Fibroblast of skin of abdomen (primary cell): ENCODE data around the gene PLA2G2A.
"Not testable (repeated sequence)": the region's sequence is repeated elsewhere in the genome, so short reads cannot be mapped to it uniquely, and the experiment has no call there.

ENCODE experiments used
- DNase-seq: peaks from one replicate; pipeline ENCODE4 v3.0.0-alpha.2; 2013

The PLA2G2A gene

DNA sequence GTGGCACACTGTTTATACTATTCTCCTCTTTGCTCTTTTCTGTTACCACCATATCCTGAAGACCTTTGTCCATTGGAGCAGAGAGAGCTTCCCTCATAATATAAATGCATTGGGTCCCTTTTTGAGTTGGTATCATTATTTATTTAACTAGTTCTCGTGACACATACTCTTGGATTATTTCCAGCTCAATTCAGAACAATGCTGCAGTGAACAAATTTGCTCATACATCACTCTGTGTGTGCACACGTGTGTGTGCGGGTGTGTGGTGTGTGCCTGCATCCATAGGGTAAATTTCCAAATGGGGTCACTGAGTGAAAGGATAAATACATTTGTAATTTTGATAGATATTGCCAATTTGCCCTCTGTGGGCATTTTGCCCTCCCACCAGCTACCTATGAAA lies 5.8 kb downstream of the PLA2G2A start:
- DNase-seq, result no peak

DNA sequence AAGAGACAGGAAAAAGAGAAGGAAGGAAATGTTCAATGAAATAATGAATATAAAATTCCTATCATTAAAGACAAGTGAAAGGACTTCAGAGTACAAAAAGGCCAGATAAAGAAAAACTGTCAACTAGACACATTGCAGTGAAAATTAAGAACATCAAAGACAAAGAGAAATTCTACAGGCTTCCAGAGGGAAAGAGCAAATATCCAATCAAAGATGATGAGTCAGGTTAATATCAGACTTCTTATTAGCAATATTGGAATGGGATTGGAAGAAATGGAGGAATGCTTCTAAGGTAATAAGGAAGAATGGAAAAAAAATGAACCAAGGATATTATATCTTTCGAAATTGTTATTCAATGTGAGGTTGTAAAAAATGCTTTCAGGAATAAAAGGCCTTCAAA lies 7.8 kb downstream of the PLA2G2A start:
- DNase-seq, result no peak

DNA sequence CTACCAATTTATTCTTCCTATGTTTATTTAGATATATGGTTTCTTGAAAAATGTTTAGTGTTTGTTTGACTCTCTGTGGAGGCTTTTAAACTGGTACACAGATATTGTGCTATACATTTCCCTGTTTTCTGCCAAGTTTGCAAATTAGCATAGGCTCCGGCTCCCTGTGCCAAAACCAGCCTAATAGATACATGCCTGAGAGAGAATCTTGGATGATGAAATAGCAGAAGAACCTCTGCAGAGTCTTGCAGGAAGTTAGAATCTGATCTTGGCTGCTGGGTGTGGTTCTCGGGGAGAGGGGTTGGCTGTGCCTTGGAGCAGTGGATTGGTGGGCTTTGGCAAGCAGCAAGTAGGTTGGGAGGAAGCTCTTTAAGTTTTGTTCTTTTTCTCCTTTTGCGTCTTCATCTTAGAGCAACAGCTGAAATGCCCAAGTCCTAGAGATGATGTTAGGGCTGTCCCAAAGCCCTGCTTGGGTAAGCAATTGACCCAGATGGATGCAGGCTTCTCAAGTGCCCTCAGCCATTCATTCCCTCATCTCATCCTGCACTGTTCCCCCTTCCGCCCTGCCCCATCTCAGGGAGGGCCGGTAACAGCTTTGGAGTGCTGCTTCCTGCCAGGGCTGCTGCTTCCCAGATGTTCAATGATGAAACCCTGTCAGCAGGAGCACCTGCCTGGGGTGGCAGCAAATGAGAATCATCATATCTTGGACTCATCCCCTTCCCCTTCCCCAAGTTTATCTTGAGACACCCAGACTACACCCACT lies 9.3 kb downstream of the PLA2G2A start:
- DNase-seq, result peak; percentile 10

DNA sequence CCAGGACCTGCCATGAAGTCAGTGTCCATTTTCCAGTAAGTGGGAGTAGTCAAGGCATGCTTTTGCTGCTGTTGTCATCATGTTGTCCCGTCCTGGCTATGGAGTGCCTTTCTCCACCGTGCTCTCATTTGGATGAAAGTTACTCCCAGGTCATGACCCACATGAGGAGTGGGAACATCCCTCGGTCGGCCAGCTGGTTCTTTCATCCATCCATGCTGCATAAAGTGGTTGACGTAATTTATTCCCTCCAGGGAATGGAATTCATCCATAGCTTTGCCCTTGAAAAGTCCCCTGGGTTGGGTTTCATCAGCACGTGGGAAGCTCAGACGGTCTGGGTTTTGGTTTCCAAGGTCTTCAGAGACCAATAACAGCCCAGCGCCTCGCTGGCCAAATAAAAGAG lies 11.6 kb downstream of the PLA2G2A start:
- DNase-seq, result no peak

DNA sequence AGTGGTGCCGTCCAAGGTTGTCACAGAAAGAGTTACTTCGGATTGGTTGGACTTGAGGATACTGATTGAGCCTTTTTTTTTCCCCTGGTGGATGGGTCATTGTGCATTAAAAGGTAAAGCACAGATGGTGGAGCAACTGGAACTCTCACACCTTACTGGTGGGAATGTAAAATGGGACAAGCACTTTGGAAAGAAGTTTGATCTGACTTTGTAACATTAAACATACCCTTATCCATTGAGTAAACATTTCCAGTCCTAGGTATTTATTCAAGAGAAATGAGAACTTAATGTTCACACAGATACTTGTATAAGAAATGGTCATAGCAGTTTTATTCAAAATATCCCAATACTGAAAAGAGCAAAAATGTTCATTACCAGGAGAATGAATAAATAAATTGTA lies 14.9 kb downstream of the PLA2G2A start:
- DNase-seq, result no peak

DNA sequence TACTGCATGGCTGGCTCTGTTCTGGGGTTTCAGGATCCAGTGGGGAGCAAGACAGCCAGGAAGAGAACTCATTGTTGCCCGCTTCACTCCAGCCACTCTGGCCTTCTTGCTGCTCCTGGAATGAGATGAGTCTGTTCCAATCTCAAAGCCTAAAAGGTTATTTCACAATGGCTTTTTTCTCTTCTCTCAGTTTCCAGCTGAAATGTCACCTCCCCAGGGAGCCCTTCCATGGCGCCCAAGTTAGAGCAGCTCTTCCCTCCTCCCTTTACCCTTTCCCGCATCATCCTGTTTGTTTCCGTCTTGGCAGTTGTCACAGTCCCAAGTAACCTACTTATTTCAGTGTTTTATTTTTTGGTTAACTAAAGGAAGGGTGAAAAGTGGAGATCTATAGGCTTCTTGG lies 15.8 kb downstream of the PLA2G2A start:
- no peak for DNase-seq

DNA sequence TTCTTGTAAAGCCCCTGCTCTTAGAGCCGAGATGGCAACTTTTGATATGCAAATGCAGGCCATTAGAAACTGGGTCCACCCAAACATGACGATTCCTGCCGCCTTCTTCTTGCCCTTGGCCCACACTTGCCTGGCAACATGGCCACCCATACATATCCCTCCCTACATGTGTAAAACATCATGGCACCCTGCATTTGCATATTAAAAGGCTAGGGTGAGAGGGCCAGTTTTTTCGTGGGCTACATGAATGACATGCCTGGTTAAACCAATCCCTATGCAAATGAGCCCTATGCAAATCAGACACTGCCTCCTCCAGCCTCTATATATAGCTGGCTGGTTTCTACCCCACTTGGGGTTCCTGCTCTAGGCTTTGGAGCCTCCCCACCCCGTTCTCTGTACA lies 18.8 kb downstream of the PLA2G2A start:
- DNase-seq, result no peak

DNA sequence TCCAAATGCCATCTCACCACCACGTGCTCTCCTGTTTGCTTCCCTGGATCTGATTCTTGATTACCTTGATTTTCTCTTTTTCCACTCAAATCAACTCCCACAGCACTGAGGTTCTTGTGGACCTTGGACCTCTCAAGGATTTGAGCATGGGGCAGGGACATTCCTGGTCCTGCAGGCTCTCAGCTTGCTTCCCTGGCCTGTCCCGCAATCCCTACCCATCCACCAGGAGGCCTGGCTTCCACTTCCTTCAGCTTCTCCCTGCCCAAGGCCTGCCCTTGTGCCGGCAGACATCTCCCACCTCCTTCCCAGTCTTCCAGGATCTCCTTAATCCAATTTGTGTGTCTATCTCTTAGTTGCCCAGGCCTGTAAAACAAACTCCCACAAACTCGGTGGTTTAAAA lies 21.6 kb downstream of the PLA2G2A start:
- DNase-seq, result no peak

DNA sequence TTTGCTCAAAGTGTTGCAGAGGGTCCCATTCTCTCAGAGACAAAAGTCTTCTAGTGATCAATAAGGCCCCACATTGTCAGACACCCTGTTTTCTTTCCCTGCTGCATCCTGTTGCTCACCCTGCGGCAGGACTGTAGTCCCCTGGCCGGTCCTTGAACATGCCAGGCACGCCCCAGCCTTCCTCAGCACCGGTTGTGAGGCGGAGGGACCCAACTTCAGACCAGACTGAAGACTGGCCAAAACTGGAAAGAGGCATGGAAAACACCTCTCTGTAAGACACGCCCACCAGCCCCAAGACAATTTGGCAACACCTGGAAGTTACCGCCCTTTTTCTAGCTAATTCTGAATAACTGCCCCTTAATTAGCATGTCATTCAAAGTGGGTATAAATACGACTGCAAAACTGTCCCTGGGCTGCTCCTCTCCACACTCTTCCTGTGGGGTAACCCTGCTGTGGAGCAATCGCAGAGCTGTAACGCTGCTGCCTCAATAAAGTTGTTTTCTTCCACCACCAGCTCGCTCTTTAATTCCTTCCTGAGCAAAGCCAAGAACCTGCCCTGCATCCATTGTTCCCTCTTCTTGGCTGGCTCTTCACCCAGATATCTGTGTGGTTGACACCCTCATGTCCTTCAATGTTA lies 23.8 kb downstream of the PLA2G2A start:
- no peak for DNase-seq

DNA sequence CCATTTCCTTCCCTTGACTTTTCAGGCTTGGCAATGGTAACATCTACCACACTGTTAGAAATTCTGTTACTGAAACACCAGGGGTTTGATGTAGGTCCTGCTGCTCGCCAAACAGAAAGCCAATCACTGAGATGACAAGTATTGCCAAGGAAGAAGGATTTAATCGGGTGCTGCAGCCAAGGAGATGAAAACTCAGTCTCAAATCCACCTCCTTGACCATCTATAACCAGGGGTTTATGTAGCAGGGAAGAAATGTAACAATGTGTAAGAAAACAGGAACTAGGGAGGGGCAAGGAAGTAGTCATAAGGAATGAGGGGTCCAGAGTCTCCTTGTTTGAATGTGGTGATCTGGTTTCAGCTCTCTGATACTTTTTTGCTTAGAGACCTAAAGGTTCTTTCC lies 25.4 kb downstream of the PLA2G2A start:
- DNase-seq, result no peak

DNA sequence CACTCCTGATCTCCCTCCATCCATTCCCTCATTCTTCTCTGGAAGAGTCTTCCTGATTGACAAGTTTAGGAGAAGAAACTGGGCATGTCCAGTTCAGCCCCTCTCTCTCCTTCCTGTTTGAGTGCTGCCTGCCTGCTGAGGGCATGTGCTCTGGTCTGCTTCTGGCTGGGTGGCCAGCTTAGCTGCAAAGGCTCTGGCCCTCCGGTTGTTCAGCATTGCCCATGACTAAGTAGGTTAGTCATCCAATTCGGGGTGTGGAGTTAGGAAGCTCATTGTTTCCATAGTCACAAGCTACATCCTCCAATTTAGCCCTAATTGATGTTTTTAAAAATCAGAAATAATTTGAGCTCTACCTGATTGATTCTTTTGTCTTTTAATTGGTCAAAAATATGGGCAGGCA lies 30.4 kb downstream of the PLA2G2A start:
- peak; percentile 68 for DNase-seq

DNA sequence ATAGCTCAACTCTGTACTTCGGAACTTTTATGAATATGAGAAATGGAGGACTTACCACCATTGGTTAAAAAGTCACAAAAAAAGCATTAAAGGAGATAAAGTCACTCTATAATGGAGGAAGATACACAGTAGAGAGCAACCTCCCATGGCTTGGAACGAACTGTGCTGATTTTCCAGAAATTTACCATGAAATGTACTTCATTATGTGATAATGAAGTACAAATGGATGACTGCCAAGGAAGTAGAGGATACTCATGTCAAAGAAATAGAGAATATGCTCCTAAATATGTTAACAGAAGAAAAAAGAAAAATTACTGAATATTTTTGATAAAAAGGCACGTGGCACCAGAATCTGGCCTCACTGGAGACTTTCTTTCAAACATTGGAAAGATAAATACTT lies 32.4 kb downstream of the PLA2G2A start:
- DNase-seq, result no peak

DNA sequence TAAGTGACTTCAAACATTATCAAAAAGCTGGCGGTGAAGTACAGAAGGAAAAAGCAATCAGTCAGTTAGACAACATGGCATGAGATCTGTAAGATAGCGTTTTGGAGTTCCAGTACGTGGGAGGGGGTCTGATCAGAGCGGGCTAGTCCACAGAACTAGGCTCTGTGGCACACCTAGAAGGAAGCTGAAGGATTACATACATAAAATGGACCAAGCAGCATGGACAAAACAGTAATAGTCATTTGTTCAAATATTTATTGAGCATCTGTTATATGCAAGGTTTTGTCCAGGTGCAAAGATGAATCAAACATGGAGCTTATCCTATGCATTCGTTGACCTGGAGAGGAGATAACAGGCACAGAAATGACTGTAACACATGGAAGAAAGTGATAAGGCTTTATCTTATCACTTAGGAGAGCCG lies 33.1 kb downstream of the PLA2G2A start:
- no peak for DNase-seq

DNA sequence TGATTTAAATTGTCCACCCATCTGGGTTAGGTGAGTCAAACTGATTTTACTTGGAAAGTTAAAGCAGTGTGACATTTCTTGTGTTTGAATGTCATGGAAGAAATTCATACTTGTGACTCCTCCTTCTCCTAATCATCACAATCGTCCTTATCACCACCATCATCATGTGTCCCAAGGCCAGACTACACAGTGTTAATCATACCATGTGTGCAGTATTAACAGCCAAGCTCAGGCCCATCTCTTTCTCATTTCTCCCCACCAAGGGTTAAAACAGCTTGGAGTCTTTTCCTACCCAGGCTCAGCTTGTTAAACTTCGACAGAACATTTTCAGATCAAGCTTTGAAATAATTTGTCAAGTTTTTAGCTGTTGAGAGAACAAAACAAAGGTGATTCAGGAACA lies 33.5 kb downstream of the PLA2G2A start:
- no peak for DNase-seq

DNA sequence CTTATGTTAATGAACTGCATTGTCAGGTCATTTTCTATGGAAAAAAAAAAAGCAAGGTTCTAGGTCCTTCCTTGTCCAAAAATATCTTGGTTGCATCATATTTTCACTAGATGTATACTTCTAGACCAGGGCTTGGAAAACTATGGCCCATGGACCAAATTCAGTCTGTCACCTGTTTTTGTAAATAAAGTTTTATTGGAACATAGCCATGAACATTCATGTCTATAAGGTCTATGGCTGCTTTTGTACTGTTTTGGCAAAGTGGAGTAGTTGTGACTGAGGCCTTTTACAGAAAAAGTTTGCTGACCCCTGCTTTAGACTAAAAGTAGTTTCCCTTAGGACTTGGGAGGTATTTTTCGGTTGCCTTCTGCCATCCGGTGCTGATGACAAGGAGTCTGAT lies 36.8 kb downstream of the PLA2G2A start:
- DNase-seq, result no peak

DNA sequence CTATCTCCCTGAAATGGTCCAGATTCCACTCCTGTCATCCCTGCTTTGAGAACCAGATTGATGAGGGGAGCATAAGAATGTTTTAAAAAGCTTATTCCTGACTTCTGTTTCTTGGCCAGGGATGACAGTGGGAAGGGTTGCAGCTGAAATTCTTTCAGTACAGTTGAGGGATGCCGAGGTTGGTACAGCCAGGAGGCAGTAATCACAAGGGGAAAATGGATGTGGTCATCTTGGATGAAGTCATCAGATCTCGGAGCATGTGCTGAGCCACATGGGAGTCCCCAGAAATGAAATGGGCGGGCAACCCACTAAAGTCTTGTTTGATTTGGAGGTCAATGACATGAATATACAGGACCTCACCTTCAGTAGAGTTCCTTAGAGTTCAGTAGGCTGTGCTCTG lies 37.3 kb downstream of the PLA2G2A start:
- DNase-seq, result no peak

DNA sequence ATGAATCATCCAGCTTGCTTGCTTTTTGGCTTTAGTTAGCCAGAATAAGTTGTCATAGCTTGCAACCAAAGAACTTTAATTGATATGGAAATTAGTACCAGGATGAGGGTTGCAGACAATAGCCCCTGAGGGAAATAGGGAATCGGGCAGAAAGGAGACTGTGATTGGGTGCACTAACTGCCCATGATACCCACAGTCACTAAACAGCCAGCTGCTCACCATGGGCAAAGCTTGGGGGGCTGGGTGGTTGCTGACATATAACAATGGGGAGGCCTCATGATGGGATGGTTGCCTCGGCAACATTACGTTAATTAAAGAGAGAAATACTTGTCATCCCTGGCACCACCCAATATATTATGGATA lies 38.2 kb downstream of the PLA2G2A start:
- no peak for DNase-seq

DNA sequence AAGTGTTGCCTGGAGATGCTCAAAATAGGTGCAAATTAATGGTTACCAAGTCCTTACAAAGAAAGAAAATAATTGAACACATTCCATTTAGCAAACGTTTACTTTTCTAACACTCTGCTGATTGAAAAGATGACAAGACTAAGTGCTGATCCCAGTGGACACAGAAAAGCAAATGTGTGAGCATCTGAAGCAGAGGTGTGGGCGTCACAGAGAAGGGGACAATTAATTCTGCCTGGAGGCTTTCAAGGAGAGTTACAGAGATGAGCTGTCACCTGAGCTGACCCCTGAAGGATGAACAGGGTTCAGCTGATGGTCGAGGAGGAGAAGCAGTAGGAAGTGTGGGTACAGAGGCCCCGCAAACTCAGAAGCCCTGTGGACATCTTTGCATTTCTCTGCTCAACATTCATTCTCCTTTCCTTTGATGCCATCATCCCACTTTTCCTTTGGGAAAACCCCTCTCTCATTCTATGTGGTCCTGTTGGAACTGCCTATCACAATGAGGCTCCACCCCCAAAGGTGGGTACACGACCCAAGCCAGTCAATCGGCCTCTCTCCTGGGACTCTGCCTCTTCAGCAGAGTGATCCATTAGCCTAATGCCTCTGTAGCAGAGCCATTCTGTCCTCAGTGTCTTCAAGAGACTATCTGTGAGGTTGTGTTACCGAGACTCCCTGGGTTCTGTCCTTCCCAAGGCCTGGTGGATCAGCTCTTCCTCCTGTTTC lies 38.8 kb downstream of the PLA2G2A start:
- DNase-seq, result no peak

DNA sequence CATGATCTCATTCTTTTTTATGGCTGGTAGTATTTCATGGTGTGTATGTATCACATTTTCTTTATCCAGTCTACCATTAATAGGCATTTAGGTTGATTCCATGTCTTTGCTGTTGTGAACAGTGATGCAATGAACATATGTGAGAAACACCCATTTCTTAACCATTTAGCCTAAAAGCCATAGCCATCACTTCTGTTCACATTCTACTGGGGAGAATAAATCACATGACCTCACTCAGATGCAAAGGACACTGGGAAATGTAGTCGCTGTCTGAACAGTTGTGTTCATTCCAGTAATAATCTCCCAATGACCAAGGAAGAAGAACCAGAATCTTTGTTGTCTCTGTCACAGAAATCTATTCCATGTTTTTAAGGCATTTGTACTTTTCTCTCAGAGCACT lies 40.9 kb downstream of the PLA2G2A start:
- no peak for DNase-seq

DNA sequence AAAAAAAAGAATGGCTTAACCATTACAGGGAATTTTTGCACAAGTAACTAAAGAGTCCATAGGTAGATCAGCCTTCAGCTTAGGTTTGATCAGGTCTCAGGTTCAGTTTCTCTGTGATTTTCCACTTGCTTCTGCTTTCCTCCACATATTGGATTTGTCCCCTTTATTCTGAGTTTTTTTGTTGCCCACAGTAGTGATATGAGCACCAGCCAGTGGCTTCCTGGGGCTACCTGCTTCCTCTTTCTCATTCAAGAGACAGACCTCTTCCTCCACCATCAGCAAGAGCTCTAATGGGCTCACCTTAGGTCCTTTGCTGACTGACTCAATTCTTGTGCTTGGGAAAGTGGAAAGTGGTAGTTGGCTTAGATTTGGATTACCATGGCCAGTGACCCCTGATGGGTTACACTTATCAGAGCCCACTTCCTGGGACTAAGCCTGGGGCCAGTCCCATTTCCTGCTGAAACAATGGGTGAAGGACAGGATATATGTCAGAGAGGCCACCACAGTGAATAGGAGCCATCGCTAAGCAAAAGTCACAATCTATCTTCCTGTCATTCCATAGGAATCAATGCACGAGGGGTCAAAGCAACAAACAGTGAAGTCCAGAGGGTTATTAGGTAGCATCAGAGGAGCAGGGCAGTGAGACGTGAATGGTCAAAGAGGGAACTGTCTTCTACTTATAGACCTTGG lies 43.2 kb downstream of the PLA2G2A start:
- DNase-seq, result no peak

DNA sequence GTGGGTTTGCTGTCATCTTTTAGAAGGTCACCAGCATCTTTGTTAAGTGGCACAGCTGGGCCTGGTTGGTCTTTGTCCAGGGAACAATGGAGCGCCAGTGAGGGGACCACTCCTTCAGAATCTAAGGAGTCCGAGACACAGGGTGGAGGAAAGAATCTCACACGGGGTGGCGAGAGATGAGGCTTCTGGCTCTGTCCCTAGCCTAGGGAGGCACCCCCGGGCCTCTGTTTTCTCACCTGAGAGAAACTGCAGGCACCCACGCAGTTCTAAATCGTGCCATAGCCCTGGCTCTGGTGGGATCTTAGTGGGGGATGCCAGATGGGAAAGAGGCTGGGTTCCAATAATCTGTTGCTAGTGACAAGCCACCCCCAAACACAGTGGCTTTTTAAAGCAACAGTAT lies 45.1 kb downstream of the PLA2G2A start:
- no peak for DNase-seq

DNA sequence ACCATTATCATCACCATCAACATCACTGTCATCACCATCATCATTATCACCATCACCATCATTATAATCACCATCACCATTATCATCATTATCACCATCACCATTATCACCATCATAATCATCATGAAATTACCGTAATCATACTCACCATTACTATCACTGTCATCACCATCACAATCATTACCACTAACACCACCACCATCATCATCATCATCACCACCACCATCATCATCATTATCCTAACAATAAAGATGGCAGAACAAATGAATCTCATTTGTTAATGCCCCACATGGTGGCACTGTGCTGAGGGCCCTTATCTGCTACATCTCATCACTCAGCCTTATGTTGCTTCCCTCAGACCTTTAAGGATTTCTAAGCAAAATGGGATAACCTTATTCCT lies 46.6 kb downstream of the PLA2G2A start:
- DNase-seq, result no peak

DNA sequence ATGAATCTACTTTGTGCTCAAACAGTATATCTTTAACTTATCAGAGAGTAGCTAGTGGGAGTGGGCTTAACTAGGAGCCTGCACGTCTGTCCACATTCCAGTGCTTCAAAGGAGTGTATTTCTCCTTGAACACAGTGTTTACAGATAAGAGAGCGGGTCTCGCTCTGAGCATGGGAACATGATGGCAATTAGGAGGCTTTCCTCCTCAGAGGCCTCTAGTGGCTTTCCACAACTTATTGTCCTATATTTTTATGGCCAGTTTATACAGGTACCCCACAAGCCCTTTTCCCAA lies 52.3 kb downstream of the PLA2G2A start:
- DNase-seq, result not testable (repeated sequence)
